Panc1 (cell line): ENCODE data around the gene ECT2L. TPM values are rescaled to one million over a fixed set of nuclear protein-coding genes. Genes with fewer than 3 reads are reported as not detected.

Source experiments
- ATAC-seq: fragments of 200-7000 bp; cut with Tn5 transposase; 2 replicates; pipeline ENCODE4 v1.9.1; 2020; ENCODE audit warnings: mild to moderate bottlenecking, moderate library complexity
- BruUV-seq: library from RNA; stranded (reverse); fragments of 400-500 nt; replicated peaks from 2 replicates; lab custom pipeline; 2021; lab: Mats Ljungman, UMichigan
- CTCF ChIA-PET: fragments of 300-600 bp; sonication (Branson Sonifier 250); formaldehyde crosslinking; loops from one replicate; lab custom pipeline; 2022; ENCODE audit warnings: antibody characterized with exemption; lab: Charles Lee
- POLR2A ChIA-PET: fragments of 300-600 bp; sonication (Branson Sonifier 250); formaldehyde crosslinking; loops from one replicate; lab custom pipeline; 2022; ENCODE audit warnings: antibody characterized with exemption; lab: Charles Lee
- DNase-seq: peaks from one replicate; pipeline ENCODE4 v3.0.0-alpha.2; 2010; ENCODE audit warnings: low read depth, low spot score
- H3K27ac ChIP-seq: 2 replicates; pipeline ENCODE4 v1.5.1; 2011; ENCODE audit warnings: mild to moderate bottlenecking, low read length, inconsistent platforms
- H3K27me3 ChIP-seq: fragments of 200-500 bp; sonication (Bioruptor generic); 2 replicates; pipeline ENCODE4 v1.6.0; 2014; ENCODE audit warnings: low read length, inconsistent platforms; ENCODE audit not compliant: control insufficient read depth, insufficient read depth
- H3K36me3 ChIP-seq: fragments of 200-500 bp; sonication (Bioruptor generic); 2 replicates; pipeline ENCODE4 v1.5.1; 2014; ENCODE audit warnings: inconsistent platforms, mild to moderate bottlenecking, low read length, moderate library complexity; ENCODE audit not compliant: control insufficient read depth, insufficient read depth
- H3K4me1 ChIP-seq: 2 replicates; pipeline ENCODE4 v1.5.1; 2011; ENCODE audit warnings: inconsistent platforms, mild to moderate bottlenecking, low read length, moderate library complexity; ENCODE audit not compliant: control insufficient read depth, insufficient read depth
- H3K4me3 ChIP-seq, 2 experiments: 2 replicates each; pipeline ENCODE4 v1.5.1; 2011 to 2012; ENCODE audit warnings: low read depth in 2 of 2, low read length in 2 of 2, mild to moderate bottlenecking in 2 of 2, inconsistent platforms in 1 of 2, moderate library complexity in 1 of 2
- H3K9me3 ChIP-seq: fragments of 200-500 bp; sonication (Bioruptor generic); 2 replicates; pipeline ENCODE4 v1.5.1; 2014; ENCODE audit warnings: low read depth, mild to moderate bottlenecking, inconsistent platforms, low read length, moderate library complexity; ENCODE audit not compliant: control insufficient read depth, insufficient read depth
- CTCF ChIP-seq: fragments of 450-650 bp; IDR thresholded peaks from 2 replicates; pipeline ENCODE4 v1.5.1; 2017; ENCODE audit warnings: mild to moderate bottlenecking
- POLR2AphosphoS5 ChIP-seq: IDR thresholded peaks from 2 replicates; pipeline ENCODE4 v1.6.1; 2012; ENCODE audit warnings: mild to moderate bottlenecking, low read depth, low read length, moderate library complexity
- REST ChIP-seq, 2 experiments: IDR thresholded peaks; 2 replicates each; pipeline ENCODE4 v1.6.1; 2011 to 2012; ENCODE audit warnings: low read depth in 2 of 2, control low read depth in 1 of 2, low read length in 1 of 2, mild to moderate bottlenecking in 1 of 2, moderate library complexity in 1 of 2; ENCODE audit not compliant: insufficient read depth in 1 of 2
- SIN3A ChIP-seq: IDR thresholded peaks from 2 replicates; pipeline ENCODE4 v1.6.1; 2012; ENCODE audit warnings: low read depth, mild to moderate bottlenecking, low read length, moderate library complexity, borderline replicate concordance; ENCODE audit not compliant: insufficient read depth
- TCF7L2 ChIP-seq: IDR thresholded peaks from 2 replicates; pipeline ENCODE4 v1.6.1; 2011; ENCODE audit warnings: mild to moderate bottlenecking, low read depth, low read length, inconsistent platforms
- in situ Hi-C: cut with HindIII; loops from 2 replicates; pipeline ENCODE4 v1.10.0; 2016; ENCODE audit warnings: low sequenced_read_pairs, low pct_unique_long_range_greater_than_20kb
- intact Hi-C: fragments of 100-400 bp; cut with micrococcal nuclease; formaldehyde crosslinking; loops from one replicate; pipeline ENCODE4 v1.10.0; 2022; ENCODE audit not compliant: unreplicated experiment
- total RNA-seq: library from RNA; stranded (reverse); gene quantifications from one replicate; pipeline ENCODE4 v1.2.1, GENCODE V29; 2021; ENCODE audit not compliant: unreplicated experiment

ECT2L gene
- total RNA-seq, 1 experiment from 2014 or later = not detected

- no peaks in the 10 kb centered on the region for H3K9me3 ChIP-seq
- intact Hi-C loops = no loop called here
- H3K27ac ChIP-seq = no peak overlapping the region
- CTCF ChIA-PET = no interaction called here
- BruUV-seq = no TSS peak
- no peaks in the 10 kb centered on the region for H3K4me1 ChIP-seq
- ATAC-seq (no peak), DNase-seq (no peak)
- H3K27me3 ChIP-seq = no peaks in the 10 kb centered on the region
- TF ChIP-seq POLR2AphosphoS5 (no peak), TCF7L2 (no peak), REST (IDR thresholded peaks at IDR 0.05; ENCODE audit: insufficient read depth in 1 of 2, low read depth in 2 of 2, low read length in 1 of 2) (no peak), CTCF (no peak), SIN3A (no peak)
- H3K4me3 ChIP-seq = no peak overlapping the region
- POLR2A ChIA-PET = no interaction called here
- in situ Hi-C loops = no loop called here
- H3K36me3 ChIP-seq = no peaks in the 10 kb centered on the region
Observed at GRCh38 chr6:138785980-138786379, 9.9 kb upstream of the ECT2L start.

- ChIA-PET CTCF (no interaction called here), POLR2A (no interaction called here)
- in situ Hi-C loops (no loop called here), intact Hi-C loops (no loop called here)
- Histone ChIP-seq H3K27ac (no peak overlapping the region), H3K9me3 (no peaks in the 10 kb centered on the region), H3K4me3 (no peak overlapping the region), H3K27me3 (no peaks in the 10 kb centered on the region), H3K4me1 (no peaks in the 10 kb centered on the region), H3K36me3 (no peaks in the 10 kb centered on the region)
- ATAC-seq (no peak), DNase-seq (no peak)
- TF ChIP-seq CTCF (no peak), REST (IDR thresholded peaks at IDR 0.05; ENCODE audit: insufficient read depth in 1 of 2, low read depth in 2 of 2, low read length in 1 of 2) (no peak), TCF7L2 (no peak), POLR2AphosphoS5 (no peak), SIN3A (no peak)
- BruUV-seq = no TSS peak
Observed at GRCh38 chr6:138787138-138787537, 8.7 kb upstream of the ECT2L start.
